ENCODE data around the gene IPO13. TPM values are rescaled to one million over a fixed set of nuclear protein-coding genes. Genes with fewer than 3 reads are reported as not detected.
A peak's percentile ranks its signal among the peaks of the same experiment; 100 is the strongest.

The IPO13 gene
- total RNA-seq, 1 experiment from 2014 or later, result 33.7 TPM

DNA sequence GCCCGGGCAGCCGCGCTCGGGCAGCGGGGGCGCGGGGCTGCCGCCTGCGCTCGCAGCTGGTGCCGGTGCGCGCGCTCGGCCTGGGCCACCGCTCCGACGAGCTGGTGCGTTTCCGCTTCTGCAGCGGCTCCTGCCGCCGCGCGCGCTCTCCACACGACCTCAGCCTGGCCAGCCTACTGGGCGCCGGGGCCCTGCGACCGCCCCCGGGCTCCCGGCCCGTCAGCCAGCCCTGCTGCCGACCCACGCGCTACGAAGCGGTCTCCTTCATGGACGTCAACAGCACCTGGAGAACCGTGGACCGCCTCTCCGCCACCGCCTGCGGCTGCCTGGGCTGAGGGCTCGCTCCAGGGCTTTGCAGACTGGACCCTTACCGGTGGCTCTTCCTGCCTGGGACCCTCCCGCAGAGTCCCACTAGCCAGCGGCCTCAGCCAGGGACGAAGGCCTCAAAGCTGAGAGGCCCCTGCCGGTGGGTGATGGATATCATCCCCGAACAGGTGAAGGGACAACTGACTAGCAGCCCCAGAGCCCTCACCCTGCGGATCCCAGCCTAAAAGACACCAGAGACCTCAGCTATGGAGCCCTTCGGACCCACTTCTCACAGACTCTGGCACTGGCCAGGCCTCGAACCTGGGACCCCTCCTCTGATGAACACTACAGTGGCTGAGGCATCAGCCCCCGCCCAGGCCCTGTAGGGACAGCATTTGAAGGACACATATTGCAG lies 10.2 kb upstream of the IPO13 start:
- Histone ChIP-seq H3K4me2 (ENCODE audit: low read length) (peak overlapping the region; percentile 83), H3K27me3 (ENCODE audit: low read length) (no peaks in the 10 kb centered on the region), H3K36me3 (ENCODE audit: low read depth, low read length) (no peaks in the 10 kb centered on the region; the same call in 1 of the 2 replicates), H3K9ac (ENCODE audit: low read length) (no peak overlapping the region), H3K4me1 (ENCODE audit: insufficient read depth, low read length) (peaks cover 43% of the 10 kb centered on the region), H3K4me3 (ENCODE audit: low read length) (peak overlapping the region; percentile 64), H2AFZ (ENCODE audit: low read length) (peak overlapping the region; percentile 62), H4K20me1 (ENCODE audit: low read length) (no peaks in the 10 kb centered on the region), H3K27ac (ENCODE audit: low read length) (0 out of 2 replicates have a peak overlapping the region, but pooled peaks have one; percentile 9), H3K9me2 (replicated peaks; ENCODE audit: low read length) (no peaks in the 10 kb centered on the region), H3K9me3 (ENCODE audit: low read length) (no peaks in the 10 kb centered on the region), H3K79me2 (ENCODE audit: low read length) (peaks cover 6% of the 10 kb centered on the region; the same call in 1 of the 2 replicates), H3F3A (ENCODE audit: low read length, unreplicated experiment) (no peaks in the 10 kb centered on the region)
- BruUV-seq (replicated peaks), result no TSS peak
- peak; percentile 32 for DNase-seq
- intact Hi-C loops (cut with micrococcal nuclease), result no loop called here
- peak; percentile 9 for ATAC-seq
- TF ChIP-seq, protein P1, sequence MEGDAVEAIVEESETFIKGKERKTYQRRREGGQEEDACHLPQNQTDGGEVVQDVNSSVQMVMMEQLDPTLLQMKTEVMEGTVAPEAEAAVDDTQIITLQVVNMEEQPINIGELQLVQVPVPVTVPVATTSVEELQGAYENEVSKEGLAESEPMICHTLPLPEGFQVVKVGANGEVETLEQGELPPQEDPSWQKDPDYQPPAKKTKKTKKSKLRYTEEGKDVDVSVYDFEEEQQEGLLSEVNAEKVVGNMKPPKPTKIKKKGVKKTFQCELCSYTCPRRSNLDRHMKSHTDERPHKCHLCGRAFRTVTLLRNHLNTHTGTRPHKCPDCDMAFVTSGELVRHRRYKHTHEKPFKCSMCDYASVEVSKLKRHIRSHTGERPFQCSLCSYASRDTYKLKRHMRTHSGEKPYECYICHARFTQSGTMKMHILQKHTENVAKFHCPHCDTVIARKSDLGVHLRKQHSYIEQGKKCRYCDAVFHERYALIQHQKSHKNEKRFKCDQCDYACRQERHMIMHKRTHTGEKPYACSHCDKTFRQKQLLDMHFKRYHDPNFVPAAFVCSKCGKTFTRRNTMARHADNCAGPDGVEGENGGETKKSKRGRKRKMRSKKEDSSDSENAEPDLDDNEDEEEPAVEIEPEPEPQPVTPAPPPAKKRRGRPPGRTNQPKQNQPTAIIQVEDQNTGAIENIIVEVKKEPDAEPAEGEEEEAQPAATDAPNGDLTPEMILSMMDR (conservative IDR thresholded peaks at IDR 0.05; ENCODE audit: low read depth, low read length), result peak; percentile 39; the same call in 1 of the 2 replicates
- TF ChIP-seq EZH2 (IDR thresholded peaks at IDR 0.05; ENCODE audit: low read length, unreplicated experiment), result no peak
- ChIA-PET POLR2A (ENCODE audit: unreplicated experiment) (no interaction called here), CTCF (interaction anchor here (0.6 to 2.5 kb wide), 3 partner anchors 9 to 271 kb away, joined by 3 to 9 read pairs (median 4); partner anchors contain the start of gene ATP6V0B)

DNA sequence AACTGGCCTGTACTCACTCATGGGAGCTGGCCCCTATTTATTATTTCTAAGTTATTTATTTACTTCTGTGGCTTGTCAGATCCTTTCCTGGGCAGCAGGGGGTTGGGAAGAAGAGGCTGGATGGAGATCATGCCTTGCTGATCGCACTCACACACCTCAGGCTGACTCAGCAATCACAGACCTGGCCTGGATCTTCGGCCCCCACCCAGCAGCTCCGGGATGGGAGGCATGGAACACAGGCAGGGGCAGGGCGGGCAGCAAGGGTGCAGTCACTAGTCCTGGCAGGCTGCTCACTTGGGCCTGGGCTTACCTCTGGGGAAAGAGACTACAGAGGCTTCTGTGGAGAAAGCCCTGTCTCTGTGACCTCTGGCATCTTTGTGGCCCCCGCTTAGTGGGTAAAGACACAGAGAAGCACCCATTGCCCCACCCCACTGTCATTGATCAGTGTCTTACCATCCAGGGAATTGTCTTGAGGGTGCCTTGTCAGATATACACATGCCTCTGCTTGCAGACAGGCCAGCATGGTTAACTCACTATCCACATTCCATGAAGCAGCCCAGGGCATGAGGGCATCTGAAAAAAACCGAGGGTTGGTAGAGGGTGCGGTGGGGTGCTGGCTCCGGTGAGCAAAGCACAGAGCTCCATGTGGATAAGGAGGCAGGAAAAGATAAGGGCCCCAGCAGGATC lies 9.4 kb upstream of the IPO13 start:
- DNase-seq (peak; percentile 48), ATAC-seq (no peak)
- Histone ChIP-seq H3K4me3 (ENCODE audit: low read length) (peak overlapping the region; percentile 64; the same call in 1 of the 2 replicates), H2AFZ (ENCODE audit: low read length) (no peak overlapping the region), H3K4me1 (ENCODE audit: insufficient read depth, low read length) (peaks cover 43% of the 10 kb centered on the region), H3K9me3 (ENCODE audit: low read length) (no peaks in the 10 kb centered on the region), H3K9ac (ENCODE audit: low read length) (no peak overlapping the region), H3K27me3 (ENCODE audit: low read length) (no peaks in the 10 kb centered on the region), H4K20me1 (ENCODE audit: low read length) (no peaks in the 10 kb centered on the region), H3K27ac (ENCODE audit: low read length) (0 out of 2 replicates have a peak overlapping the region, but pooled peaks have one; percentile 9), H3F3A (ENCODE audit: low read length, unreplicated experiment) (no peaks in the 10 kb centered on the region), H3K79me2 (ENCODE audit: low read length) (peaks cover 6% of the 10 kb centered on the region; the same call in 1 of the 2 replicates), H3K36me3 (ENCODE audit: low read depth, low read length) (no peaks in the 10 kb centered on the region; the same call in 1 of the 2 replicates), H3K9me2 (replicated peaks; ENCODE audit: low read length) (no peaks in the 10 kb centered on the region), H3K4me2 (ENCODE audit: low read length) (peak overlapping the region; percentile 83)
- no TSS peak for BruUV-seq (replicated peaks)
- intact Hi-C loops (cut with micrococcal nuclease), result no loop called here
- ChIA-PET CTCF (interaction anchor here (0.7 to 0.9 kb wide), 2 partner anchors 38 to 174 kb away, joined by 3 to 4 read pairs; partner anchors contain the start of gene ATP6V0B), POLR2A (ENCODE audit: unreplicated experiment) (interaction anchor here (0.6 kb wide), 1 partner anchor 83 kb away, joined by 4 read pairs; no protein-coding TSS in a partner anchor)
- no peak for TF ChIP-seq EZH2phosphoT487 (IDR thresholded peaks at IDR 0.05; ENCODE audit: borderline replicate concordance, low read length)

DNA sequence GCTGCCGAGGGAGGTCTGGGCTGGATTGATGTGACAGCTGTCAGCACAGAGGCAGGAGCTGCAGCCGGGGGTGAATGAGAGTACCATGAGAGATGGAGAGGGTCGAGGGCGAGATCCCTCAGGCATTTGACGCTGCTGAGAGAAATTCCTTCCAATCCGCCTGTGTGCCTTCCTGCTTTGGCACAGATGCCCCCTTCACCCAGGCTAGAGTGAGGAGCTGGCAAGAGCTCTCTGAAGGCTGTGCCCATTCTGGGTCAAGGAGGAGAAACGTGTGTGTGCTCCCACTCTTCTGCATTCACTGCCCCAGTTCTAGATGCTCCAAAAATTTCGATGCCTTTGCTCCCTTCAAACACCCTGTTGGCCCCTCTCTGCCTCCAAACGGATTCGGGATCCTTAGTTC lies 8.4 kb upstream of the IPO13 start:
- Histone ChIP-seq H3K27ac (ENCODE audit: low read length) (no peak overlapping the region), H3K36me3 (ENCODE audit: low read depth, low read length) (no peaks in the 10 kb centered on the region; the same call in 1 of the 2 replicates), H4K20me1 (ENCODE audit: low read length) (no peaks in the 10 kb centered on the region), H3F3A (ENCODE audit: low read length, unreplicated experiment) (no peaks in the 10 kb centered on the region), H3K27me3 (ENCODE audit: low read length) (no peaks in the 10 kb centered on the region), H3K9me3 (ENCODE audit: low read length) (no peaks in the 10 kb centered on the region), H3K9ac (ENCODE audit: low read length) (no peak overlapping the region), H3K4me3 (ENCODE audit: low read length) (no peak overlapping the region), H3K4me2 (ENCODE audit: low read length) (no peak overlapping the region), H3K79me2 (ENCODE audit: low read length) (peaks cover 6% of the 10 kb centered on the region; the same call in 1 of the 2 replicates), H3K9me2 (replicated peaks; ENCODE audit: low read length) (no peaks in the 10 kb centered on the region), H3K4me1 (ENCODE audit: insufficient read depth, low read length) (peaks cover 33% of the 10 kb centered on the region), H2AFZ (ENCODE audit: low read length) (no peak overlapping the region)
- intact Hi-C loops (cut with micrococcal nuclease), result no loop called here
- TF ChIP-seq EZH2 (IDR thresholded peaks at IDR 0.05; ENCODE audit: low read length, unreplicated experiment) (no peak), EZH2phosphoT487 (IDR thresholded peaks at IDR 0.05; ENCODE audit: borderline replicate concordance, low read length) (no peak)
- TF ChIP-seq, protein P1 (conservative IDR thresholded peaks at IDR 0.05; ENCODE audit: low read depth, low read length), result no peak
- no TSS peak for BruUV-seq (replicated peaks)
- ATAC-seq (no peak), DNase-seq (no peak)
- POLR2A ChIA-PET (ENCODE audit: unreplicated experiment), result no interaction called here
- CTCF ChIA-PET, result interaction anchor here (0.9 kb wide), 1 partner anchor 175 kb away, joined by 4 read pairs; no protein-coding TSS in a partner anchor
